ENCODE measurements around the gene FHAD1.

GRCh38 chr1:15248216-15248615 lies 1.2 kb downstream of the FHAD1 start:
- no peak for TF ChIP-seq EZH2 (IDR thresholded peaks at IDR 0.05; ENCODE audit: borderline replicate concordance)
- TF ChIP-seq, protein P1, sequence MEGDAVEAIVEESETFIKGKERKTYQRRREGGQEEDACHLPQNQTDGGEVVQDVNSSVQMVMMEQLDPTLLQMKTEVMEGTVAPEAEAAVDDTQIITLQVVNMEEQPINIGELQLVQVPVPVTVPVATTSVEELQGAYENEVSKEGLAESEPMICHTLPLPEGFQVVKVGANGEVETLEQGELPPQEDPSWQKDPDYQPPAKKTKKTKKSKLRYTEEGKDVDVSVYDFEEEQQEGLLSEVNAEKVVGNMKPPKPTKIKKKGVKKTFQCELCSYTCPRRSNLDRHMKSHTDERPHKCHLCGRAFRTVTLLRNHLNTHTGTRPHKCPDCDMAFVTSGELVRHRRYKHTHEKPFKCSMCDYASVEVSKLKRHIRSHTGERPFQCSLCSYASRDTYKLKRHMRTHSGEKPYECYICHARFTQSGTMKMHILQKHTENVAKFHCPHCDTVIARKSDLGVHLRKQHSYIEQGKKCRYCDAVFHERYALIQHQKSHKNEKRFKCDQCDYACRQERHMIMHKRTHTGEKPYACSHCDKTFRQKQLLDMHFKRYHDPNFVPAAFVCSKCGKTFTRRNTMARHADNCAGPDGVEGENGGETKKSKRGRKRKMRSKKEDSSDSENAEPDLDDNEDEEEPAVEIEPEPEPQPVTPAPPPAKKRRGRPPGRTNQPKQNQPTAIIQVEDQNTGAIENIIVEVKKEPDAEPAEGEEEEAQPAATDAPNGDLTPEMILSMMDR (IDR thresholded peaks at IDR 0.05; ENCODE audit: poor library complexity), result no peak

Data from hepatocyte (in vitro differentiated cells).